Right ventricle myocardium inferior (tissue), 1 donor: ENCODE measurements around the gene RBM44. TPM values are rescaled to one million over a fixed set of nuclear protein-coding genes. Genes with fewer than 3 reads are reported as not detected.

ENCODE experiments used
- total RNA-seq: library from RNA; stranded (reverse); fragmentation: NEBNext Ultra II Directional; extraction: Animal tissue kit (Norgen Biotek cat#: 25700); gene quantifications from one replicate; pipeline ENCODE4 v1.2.1, GENCODE V29; 2021
- donor health status: DM: no; HTN: yes; CAD: no; lungs with severe emphysema.

Gene RBM44
- total RNA-seq, 1 donor from 2014 or later = 0.30 TPM

Other genes with a start within 250 kb of the RBM44 start
- gene PRLH, start 232.2 kb upstream of the RBM44 start, total RNA-seq = not detected
- gene RAB17, start 208.0 kb upstream of the RBM44 start, total RNA-seq = 2.4 TPM
- 104 TPM for gene LRRFIP1, start 171.2 kb upstream of the RBM44 start, total RNA-seq
- 139 TPM for gene RAMP1, start 60.8 kb downstream of the RBM44 start, total RNA-seq
- 73.3 TPM for gene UBE2F, start 168.2 kb downstream of the RBM44 start, total RNA-seq